Ishikawa (cell line): ENCODE results near the gene TBC1D16.

ENCODE experiments used
- CEBPB ChIP-seq: IDR thresholded peaks from 2 replicates; pipeline ENCODE4 v1.6.1; 2012
- CREB1 ChIP-seq: IDR thresholded peaks from 2 replicates; pipeline ENCODE4 v1.6.1; 2012; ENCODE audit warnings: low read depth
- EGR1 ChIP-seq: IDR thresholded peaks from 2 replicates; pipeline ENCODE4 v1.6.1; 2012
- EP300 ChIP-seq: IDR thresholded peaks from 2 replicates; pipeline ENCODE4 v1.6.1; 2012; ENCODE audit warnings: borderline replicate concordance
- FOXM1 ChIP-seq: IDR thresholded peaks from 2 replicates; pipeline ENCODE4 v1.6.1; 2012; ENCODE audit warnings: low read depth, borderline replicate concordance
- NFIC ChIP-seq: IDR thresholded peaks from 2 replicates; pipeline ENCODE4 v1.6.1; 2012
- RAD21 ChIP-seq: IDR thresholded peaks from 2 replicates; pipeline ENCODE4 v1.6.1; 2012; ENCODE audit warnings: low read depth
- TAF1 ChIP-seq: IDR thresholded peaks from 2 replicates; pipeline ENCODE4 v1.6.1; 2012; ENCODE audit warnings: low read depth, mild to moderate bottlenecking
- TCF12 ChIP-seq: IDR thresholded peaks from 2 replicates; pipeline ENCODE4 v1.6.1; 2012; ENCODE audit warnings: low read depth
- TEAD4 ChIP-seq: IDR thresholded peaks from 2 replicates; pipeline ENCODE4 v1.6.1; 2012
- YY1 ChIP-seq: IDR thresholded peaks from 2 replicates; pipeline ENCODE4 v1.6.1; 2012; ENCODE audit warnings: low read depth
- ZBTB7A ChIP-seq: IDR thresholded peaks from 2 replicates; pipeline ENCODE4 v1.6.1; 2012; ENCODE audit warnings: low read depth
- TF ChIP-seq, protein P1 (sequence below): IDR thresholded peaks from 2 replicates; pipeline ENCODE4 v1.6.1; 2012
- TF ChIP-seq, protein P2 (sequence below): IDR thresholded peaks from 2 replicates; pipeline ENCODE4 v1.6.1; 2012
- TF ChIP-seq, protein P3 (sequence below): IDR thresholded peaks from 2 replicates; pipeline ENCODE4 v1.6.1; 2012; ENCODE audit warnings: low read depth, mild to moderate bottlenecking

TBC1D16 gene

DNA sequence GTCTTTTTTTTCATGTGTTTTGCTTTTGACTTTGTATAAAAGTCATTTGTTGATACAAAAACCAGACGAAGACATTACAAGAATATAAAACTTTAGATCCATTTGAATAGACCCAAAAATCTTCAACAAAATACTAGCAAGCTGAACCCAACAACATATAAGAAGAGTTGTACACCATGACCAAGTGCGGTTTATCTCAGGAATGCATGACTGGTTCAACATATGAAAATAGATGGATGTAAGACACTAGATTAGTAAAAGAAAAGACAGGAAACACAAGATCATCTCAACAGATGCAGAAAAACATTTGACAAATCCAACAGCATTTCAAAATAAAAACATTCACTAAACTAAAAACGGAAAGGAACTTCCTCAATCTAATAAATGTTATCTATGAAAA is 69.0 kb downstream of the TBC1D16 start:
- TF ChIP-seq CREB1 (no peak), TCF12 (no peak), ZBTB7A (no peak), CEBPB (no peak), EGR1 (no peak), TEAD4 (no peak), EP300 (no peak), TAF1 (no peak), FOXM1 (no peak), YY1 (no peak), NFIC (no peak), RAD21 (no peak)
- TF ChIP-seq, protein P1, sequence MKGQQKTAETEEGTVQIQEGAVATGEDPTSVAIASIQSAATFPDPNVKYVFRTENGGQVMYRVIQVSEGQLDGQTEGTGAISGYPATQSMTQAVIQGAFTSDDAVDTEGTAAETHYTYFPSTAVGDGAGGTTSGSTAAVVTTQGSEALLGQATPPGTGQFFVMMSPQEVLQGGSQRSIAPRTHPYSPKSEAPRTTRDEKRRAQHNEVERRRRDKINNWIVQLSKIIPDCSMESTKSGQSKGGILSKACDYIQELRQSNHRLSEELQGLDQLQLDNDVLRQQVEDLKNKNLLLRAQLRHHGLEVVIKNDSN: no peak
- TF ChIP-seq, protein P2, sequence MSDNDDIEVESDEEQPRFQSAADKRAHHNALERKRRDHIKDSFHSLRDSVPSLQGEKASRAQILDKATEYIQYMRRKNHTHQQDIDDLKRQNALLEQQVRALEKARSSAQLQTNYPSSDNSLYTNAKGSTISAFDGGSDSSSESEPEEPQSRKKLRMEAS: no peak
- TF ChIP-seq, protein P3, sequence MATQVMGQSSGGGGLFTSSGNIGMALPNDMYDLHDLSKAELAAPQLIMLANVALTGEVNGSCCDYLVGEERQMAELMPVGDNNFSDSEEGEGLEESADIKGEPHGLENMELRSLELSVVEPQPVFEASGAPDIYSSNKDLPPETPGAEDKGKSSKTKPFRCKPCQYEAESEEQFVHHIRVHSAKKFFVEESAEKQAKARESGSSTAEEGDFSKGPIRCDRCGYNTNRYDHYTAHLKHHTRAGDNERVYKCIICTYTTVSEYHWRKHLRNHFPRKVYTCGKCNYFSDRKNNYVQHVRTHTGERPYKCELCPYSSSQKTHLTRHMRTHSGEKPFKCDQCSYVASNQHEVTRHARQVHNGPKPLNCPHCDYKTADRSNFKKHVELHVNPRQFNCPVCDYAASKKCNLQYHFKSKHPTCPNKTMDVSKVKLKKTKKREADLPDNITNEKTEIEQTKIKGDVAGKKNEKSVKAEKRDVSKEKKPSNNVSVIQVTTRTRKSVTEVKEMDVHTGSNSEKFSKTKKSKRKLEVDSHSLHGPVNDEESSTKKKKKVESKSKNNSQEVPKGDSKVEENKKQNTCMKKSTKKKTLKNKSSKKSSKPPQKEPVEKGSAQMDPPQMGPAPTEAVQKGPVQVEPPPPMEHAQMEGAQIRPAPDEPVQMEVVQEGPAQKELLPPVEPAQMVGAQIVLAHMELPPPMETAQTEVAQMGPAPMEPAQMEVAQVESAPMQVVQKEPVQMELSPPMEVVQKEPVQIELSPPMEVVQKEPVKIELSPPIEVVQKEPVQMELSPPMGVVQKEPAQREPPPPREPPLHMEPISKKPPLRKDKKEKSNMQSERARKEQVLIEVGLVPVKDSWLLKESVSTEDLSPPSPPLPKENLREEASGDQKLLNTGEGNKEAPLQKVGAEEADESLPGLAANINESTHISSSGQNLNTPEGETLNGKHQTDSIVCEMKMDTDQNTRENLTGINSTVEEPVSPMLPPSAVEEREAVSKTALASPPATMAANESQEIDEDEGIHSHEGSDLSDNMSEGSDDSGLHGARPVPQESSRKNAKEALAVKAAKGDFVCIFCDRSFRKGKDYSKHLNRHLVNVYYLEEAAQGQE: no peak

DNA sequence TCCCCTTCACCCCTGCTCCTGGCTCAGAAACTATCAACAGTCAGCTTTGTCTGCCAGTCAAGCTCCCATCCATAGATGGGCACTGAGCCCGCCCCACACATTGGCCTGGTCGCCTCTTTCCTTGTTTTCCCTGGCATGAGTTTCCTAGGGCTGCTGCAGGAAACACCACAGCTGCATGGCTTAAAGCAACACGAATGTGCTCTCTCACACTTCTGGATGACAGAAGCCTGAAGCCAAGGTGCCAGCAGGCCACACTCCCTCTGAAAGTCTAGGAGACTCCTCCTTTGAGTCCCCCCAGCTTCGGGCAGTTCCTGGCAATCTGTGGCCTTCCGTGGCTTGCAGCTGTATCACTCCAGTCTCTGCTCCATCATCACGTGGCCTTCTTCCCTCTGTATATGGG is 69.9 kb downstream of the TBC1D16 start:
- TF ChIP-seq, protein P3: no peak
- TF ChIP-seq RAD21 (no peak), CEBPB (no peak), FOXM1 (no peak), TCF12 (no peak), TAF1 (no peak), EGR1 (no peak), ZBTB7A (no peak), NFIC (no peak), YY1 (no peak), TEAD4 (no peak), CREB1 (no peak), EP300 (no peak)
- TF ChIP-seq, protein P2: no peak
- TF ChIP-seq, protein P1: no peak

DNA sequence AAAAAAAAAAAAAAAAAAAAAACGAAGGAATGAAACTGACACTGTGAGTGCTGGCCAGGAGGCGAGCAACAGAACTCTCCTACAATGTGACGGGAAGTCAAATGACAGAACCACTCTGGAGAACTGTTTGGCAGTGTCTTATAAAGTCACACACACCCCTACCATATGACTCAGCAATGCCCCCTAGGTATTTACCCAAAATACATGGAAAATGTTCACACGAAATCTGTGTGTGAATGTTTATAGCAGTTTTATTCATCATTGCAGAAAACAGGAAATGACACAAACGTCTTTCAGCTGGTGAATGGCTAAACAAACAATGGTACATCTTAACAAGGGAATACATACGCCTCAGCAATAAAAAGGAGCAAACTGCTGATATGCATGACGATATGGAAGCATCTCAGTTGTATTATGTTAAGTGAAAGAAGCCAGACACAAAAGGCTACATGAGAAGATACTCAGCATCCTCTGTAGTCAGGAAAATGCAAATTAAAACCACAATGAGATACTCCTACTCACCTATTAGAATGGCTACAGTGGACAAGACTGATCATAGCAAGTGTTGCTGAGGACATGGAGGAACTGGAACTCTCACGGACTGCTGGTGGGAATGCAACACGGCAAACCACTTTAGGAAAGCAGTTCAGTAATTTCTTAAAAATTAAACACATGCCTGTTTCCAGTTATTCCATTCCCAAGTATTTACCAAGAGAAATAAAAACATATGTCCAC is 74.7 kb downstream of the TBC1D16 start:
- TF ChIP-seq EGR1 (no peak), TAF1 (no peak), ZBTB7A (no peak), EP300 (no peak), TCF12 (no peak), TEAD4 (no peak), RAD21 (no peak)
- TF ChIP-seq, protein P3: no peak

DNA sequence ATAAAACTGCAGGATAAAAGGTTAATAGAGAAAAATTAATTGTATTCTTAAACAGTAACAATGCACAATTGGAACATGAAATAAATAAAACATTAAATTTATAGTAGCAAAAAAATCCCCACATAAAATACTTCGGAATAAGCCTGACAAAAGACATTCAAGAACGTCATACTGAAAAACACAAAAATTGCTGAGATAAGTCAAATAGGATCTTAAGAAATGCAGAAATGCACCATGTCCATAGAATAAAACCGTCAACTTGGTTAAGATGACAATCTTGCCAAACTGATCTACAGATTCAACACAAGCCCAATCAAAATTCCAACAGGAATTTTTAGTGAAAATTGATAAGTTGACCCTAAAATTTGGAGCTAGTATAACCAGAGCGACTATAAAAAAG is 76.6 kb downstream of the TBC1D16 start:
- TF ChIP-seq TCF12 (no peak), YY1 (no peak), TEAD4 (no peak), EP300 (no peak), RAD21 (no peak), NFIC (no peak), FOXM1 (no peak), EGR1 (no peak), ZBTB7A (no peak), TAF1 (no peak), CREB1 (no peak)
- TF ChIP-seq, protein P1: no peak
- TF ChIP-seq, protein P2: no peak
- TF ChIP-seq, protein P3: no peak
